Thoracic aorta (tissue), 2 donors: ENCODE data around the gene PRICKLE1. TPM values are rescaled to one million over a fixed set of nuclear protein-coding genes. Genes with fewer than 3 reads are reported as not detected.

Experiments
- ATAC-seq: fragments of 150-250 bp; one replicate; pipeline ENCODE4 v1.8.0; 2017; ENCODE audit warnings: low read depth; ENCODE audit not compliant: insufficient number of reproducible peaks, low FRiP score
- DNase-seq: peaks from one replicate; pipeline ENCODE4 v3.0.0-alpha.2; 2020; ENCODE audit warnings: low spot score
- H3K27ac ChIP-seq, 2 donors: fragments of 200-600 bp; sonication (generic); 1 replicate in 1 of 2; 2 replicates in 1 of 2; pipeline ENCODE4 v1.5.1; 2016; ENCODE audit warnings: mild to moderate bottlenecking in 2 of 2, moderate library complexity in 2 of 2
- H3K27me3 ChIP-seq: fragments of 200-600 bp; sonication (generic); replicated peaks from 2 replicates; pipeline ENCODE4 v1.6.0; 2016; ENCODE audit warnings: mild to moderate bottlenecking; ENCODE audit not compliant: insufficient read depth
- H3K36me3 ChIP-seq: fragments of 200-600 bp; sonication (generic); one replicate; pipeline ENCODE4 v1.5.1; 2016
- H3K4me1 ChIP-seq, 2 donors: fragments of 200-600 bp; sonication (generic); 1 replicate in 1 of 2; 2 replicates in 1 of 2; pipeline versions ENCODE4 v1.5.1 to v1.6.0; 2016; ENCODE audit warnings: low read depth in 2 of 2, mild to moderate bottlenecking in 1 of 2; ENCODE audit not compliant: control insufficient read depth in 1 of 2
- H3K4me3 ChIP-seq: fragments of 200-600 bp; sonication (generic); 2 replicates; pipeline ENCODE4 v1.5.1; 2016; ENCODE audit warnings: mild to moderate bottlenecking
- H3K9me3 ChIP-seq: fragments of 200-600 bp; sonication (generic); 2 replicates; pipeline ENCODE4 v1.5.1; 2016
- total RNA-seq, 2 donors: library from RNA; depleted of rRNA; stranded (reverse); fragments of >200 nt; gene quantifications; one replicate each; pipeline versions ENCODE4 v1.1.0 to v1.2.3, GENCODE V29; 2016
- TF ChIP-seq, protein P1 (sequence below): fragments of 200-600 bp; sonication (generic); IDR thresholded peaks from one replicate; pipeline ENCODE4 v1.5.1; 2019; ENCODE audit warnings: antibody characterized with exemption

PRICKLE1 gene
- total RNA-seq, 2 donors from 2014 or later, result 3.9 to 11.5 TPM

GRCh38 chr12:42585841-42586216 lies 3.7 kb downstream of the PRICKLE1 start:
- no peaks in the 10 kb centered on the region for H3K36me3 ChIP-seq
- no peak overlapping the region for H3K27ac ChIP-seq
- H3K27me3 ChIP-seq, result no peaks in the 10 kb centered on the region
- no peak overlapping the region for H3K4me3 ChIP-seq
- DNase-seq, result no peak
- ATAC-seq, result no peak
- no peaks in the 10 kb centered on the region for H3K9me3 ChIP-seq
- peaks cover 2 to 79% of the 10 kb centered on the region in 2 donors for H3K4me1 ChIP-seq
- TF ChIP-seq, protein P1, sequence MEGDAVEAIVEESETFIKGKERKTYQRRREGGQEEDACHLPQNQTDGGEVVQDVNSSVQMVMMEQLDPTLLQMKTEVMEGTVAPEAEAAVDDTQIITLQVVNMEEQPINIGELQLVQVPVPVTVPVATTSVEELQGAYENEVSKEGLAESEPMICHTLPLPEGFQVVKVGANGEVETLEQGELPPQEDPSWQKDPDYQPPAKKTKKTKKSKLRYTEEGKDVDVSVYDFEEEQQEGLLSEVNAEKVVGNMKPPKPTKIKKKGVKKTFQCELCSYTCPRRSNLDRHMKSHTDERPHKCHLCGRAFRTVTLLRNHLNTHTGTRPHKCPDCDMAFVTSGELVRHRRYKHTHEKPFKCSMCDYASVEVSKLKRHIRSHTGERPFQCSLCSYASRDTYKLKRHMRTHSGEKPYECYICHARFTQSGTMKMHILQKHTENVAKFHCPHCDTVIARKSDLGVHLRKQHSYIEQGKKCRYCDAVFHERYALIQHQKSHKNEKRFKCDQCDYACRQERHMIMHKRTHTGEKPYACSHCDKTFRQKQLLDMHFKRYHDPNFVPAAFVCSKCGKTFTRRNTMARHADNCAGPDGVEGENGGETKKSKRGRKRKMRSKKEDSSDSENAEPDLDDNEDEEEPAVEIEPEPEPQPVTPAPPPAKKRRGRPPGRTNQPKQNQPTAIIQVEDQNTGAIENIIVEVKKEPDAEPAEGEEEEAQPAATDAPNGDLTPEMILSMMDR, result no peak

DNA sequence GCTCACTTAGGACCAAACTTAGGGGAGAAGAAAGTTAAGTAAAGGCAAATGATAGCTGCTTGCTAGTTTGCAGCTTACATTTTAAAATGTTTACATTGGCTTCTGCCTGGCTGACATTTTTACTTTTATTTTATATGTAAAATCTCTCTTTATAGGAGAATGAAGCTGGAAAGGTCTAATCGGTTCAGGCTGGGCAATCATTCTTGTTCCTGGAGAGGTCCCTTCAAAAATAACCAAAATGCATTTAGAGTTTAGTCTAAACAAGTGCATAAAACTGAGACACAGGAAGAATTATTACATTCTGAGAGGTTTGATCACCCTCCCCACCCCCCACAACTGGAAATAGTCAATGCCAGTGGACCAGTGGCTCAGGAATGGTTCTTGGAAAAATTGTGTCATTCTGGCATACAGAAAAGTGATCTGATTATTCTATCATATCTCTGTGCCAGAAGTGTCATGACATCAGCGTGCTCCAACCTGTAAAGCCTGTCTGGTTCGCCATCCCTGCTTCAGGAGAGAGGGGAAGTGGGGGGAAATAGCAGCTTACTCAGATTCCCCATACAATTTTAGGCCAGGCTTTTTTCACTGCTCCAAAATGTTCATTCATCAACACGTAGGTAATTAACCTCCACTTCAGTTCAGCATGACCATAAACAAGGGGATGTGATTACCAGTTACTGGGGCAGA lies 4.2 kb downstream of the PRICKLE1 start:
- ATAC-seq (no peak), DNase-seq (no peak)
- H3K36me3 ChIP-seq, result no peaks in the 10 kb centered on the region
- no peak overlapping the region for H3K4me3 ChIP-seq
- no peaks in the 10 kb centered on the region for H3K9me3 ChIP-seq
- TF ChIP-seq, protein P1, result no peak
- peaks cover 2 to 76% of the 10 kb centered on the region in 2 donors for H3K4me1 ChIP-seq
- H3K27ac ChIP-seq, result no peak overlapping the region
- no peaks in the 10 kb centered on the region for H3K27me3 ChIP-seq

DNA sequence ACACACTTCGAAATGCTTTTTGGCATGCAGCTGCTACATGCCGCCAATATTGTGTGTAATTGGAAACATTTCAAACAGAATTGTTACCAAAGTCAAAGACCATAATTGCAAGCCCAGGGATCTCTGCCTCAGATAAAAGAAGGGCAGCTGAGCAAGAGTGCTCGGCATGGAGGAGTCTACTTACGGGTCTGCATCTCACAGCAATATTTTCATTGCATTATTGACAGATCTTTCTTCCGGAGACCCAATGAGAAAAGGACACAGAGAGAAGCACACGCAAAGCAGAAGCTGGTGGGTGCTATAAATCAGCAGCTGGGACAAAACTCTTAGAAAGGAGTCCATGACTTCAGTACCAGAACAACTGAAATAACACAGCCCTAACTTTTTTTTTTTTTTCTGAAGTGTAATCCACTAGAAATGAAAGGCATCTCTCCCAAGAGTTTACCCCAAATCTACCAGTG lies 4.9 kb downstream of the PRICKLE1 start:
- H3K4me3 ChIP-seq, result peak overlapping the region; percentile 25
- peaks cover 2 to 76% of the 10 kb centered on the region in 2 donors for H3K4me1 ChIP-seq
- TF ChIP-seq, protein P1, result no peak
- no peak overlapping the region for H3K27ac ChIP-seq
- DNase-seq (no peak), ATAC-seq (no peak)
- H3K36me3 ChIP-seq, result no peaks in the 10 kb centered on the region
- no peaks in the 10 kb centered on the region for H3K27me3 ChIP-seq
- no peaks in the 10 kb centered on the region for H3K9me3 ChIP-seq

- H3K4me1 ChIP-seq, result peaks cover 2 to 76% of the 10 kb centered on the region in 2 donors
- TF ChIP-seq, protein P1, result no peak
- H3K9me3 ChIP-seq, result no peaks in the 10 kb centered on the region
- ATAC-seq (no peak), DNase-seq (no peak)
- H3K4me3 ChIP-seq, result no peak overlapping the region
- H3K36me3 ChIP-seq, result no peaks in the 10 kb centered on the region
- no peaks in the 10 kb centered on the region for H3K27me3 ChIP-seq
- H3K27ac ChIP-seq, result peak overlapping the region in 1 of 2 donors; percentile 15
Observed at GRCh38 chr12:42583016-42583415, 6.5 kb downstream of the PRICKLE1 start.

DNA sequence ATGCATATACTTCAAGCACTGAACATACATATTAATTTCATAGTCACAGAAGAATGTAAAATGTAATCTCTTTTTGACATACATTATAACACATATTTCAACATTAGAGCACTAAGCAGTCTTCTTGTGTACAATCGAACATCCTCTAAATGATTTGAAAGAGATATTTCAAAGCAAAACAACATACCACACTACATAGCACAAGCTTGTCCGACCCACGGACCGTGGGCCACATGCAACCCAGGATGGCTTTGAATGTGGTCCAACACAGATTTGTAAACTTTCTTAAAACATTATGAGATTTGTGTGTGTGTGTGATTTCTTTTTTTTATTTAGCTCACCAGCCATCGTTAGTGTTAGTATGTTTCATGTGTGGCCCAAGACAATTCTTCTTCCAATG lies 7.0 kb downstream of the PRICKLE1 start:
- H3K27ac ChIP-seq, result no peak overlapping the region
- H3K27me3 ChIP-seq, result no peaks in the 10 kb centered on the region

More for the DNA sequence above, 7.0 kb downstream of the PRICKLE1 start:
- H3K4me3 ChIP-seq, result no peak overlapping the region
- H3K36me3 ChIP-seq, result no peaks in the 10 kb centered on the region
- ATAC-seq (no peak), DNase-seq (no peak)
- peaks cover 2 to 76% of the 10 kb centered on the region in 2 donors for H3K4me1 ChIP-seq
- no peaks in the 10 kb centered on the region for H3K9me3 ChIP-seq
- TF ChIP-seq, protein P1, result no peak
